NCI-H2227 (cell line): ENCODE data around the gene EGFR.
A peak's percentile ranks its signal among the peaks of the same experiment; 100 is the strongest.

ENCODE experiments used
- DNase-seq: peaks from one replicate; lab custom pipeline; 2025; ENCODE audit not compliant: unreplicated experiment; lab: John Stamatoyannopoulos, UW

EGFR gene

GRCh38 chr7:55240418-55241142 is 221.8 kb downstream of the EGFR start:
- no peak for DNase-seq

- DNase-seq, result no peak
Measured at GRCh38 chr7:55241958-55242357, 223.1 kb downstream of the EGFR start.

GRCh38 chr7:55242613-55243012 is 223.8 kb downstream of the EGFR start:
- no peak for DNase-seq

GRCh38 chr7:55244006-55244745 is 225.4 kb downstream of the EGFR start:
- DNase-seq, result no peak

- no peak for DNase-seq
Measured at GRCh38 chr7:55245271-55245723, 226.5 kb downstream of the EGFR start.

- no peak for DNase-seq
Measured at GRCh38 chr7:55246171-55246570, 227.4 kb downstream of the EGFR start.

- no peak for DNase-seq
Measured at GRCh38 chr7:55247428-55247827, 228.6 kb downstream of the EGFR start.

- no peak for DNase-seq
Measured at GRCh38 chr7:55248526-55248925, 229.7 kb downstream of the EGFR start.

- DNase-seq, result no peak
Measured at GRCh38 chr7:55249332-55249731, 230.5 kb downstream of the EGFR start.

- DNase-seq, result no peak
Measured at GRCh38 chr7:55250313-55250712, 231.5 kb downstream of the EGFR start.

GRCh38 chr7:55251313-55251712 is 232.5 kb downstream of the EGFR start:
- no peak for DNase-seq

- DNase-seq, result no peak
Measured at GRCh38 chr7:55251911-55252310, 233.1 kb downstream of the EGFR start.

GRCh38 chr7:55252386-55252785 is 233.6 kb downstream of the EGFR start:
- no peak for DNase-seq

GRCh38 chr7:55253188-55253587 is 234.4 kb downstream of the EGFR start:
- DNase-seq, result no peak

- no peak for DNase-seq
Measured at GRCh38 chr7:55254242-55254595, 235.4 kb downstream of the EGFR start.

- peak; percentile 84 for DNase-seq
Measured at GRCh38 chr7:55254596-55255495, 236.0 kb downstream of the EGFR start.

- peak; percentile 78 for DNase-seq
Measured at GRCh38 chr7:55255496-55256445, 237.0 kb downstream of the EGFR start.

- no peak for DNase-seq
Measured at GRCh38 chr7:55258631-55259030, 239.8 kb downstream of the EGFR start.

GRCh38 chr7:55260171-55260570 is 241.4 kb downstream of the EGFR start:
- DNase-seq, result no peak

- DNase-seq, result no peak
Measured at GRCh38 chr7:55260676-55261385, 242.0 kb downstream of the EGFR start.
